GM19372 (cell line): ENCODE measurements around the gene MRPS10.

Experiments
- ATAC-seq: cut with Tn5 transposase; IDR thresholded peaks from one replicate; pipeline ENCODE4 v1.9.1; 2021; ENCODE audit warnings: mild to moderate bottlenecking, low read depth, moderate library complexity; ENCODE audit not compliant: unreplicated experiment

MRPS10 gene

GRCh38 chr6:42239736-42240375 is 22.2 kb upstream of the MRPS10 start:
- ATAC-seq: no peak

GRCh38 chr6:42239333-42239732 is 21.7 kb upstream of the MRPS10 start:
- ATAC-seq: no peak

- no peak for ATAC-seq
Observed at GRCh38 chr6:42237857-42238256, 20.2 kb upstream of the MRPS10 start.

- no peak for ATAC-seq
Observed at GRCh38 chr6:42236682-42237473, 19.2 kb upstream of the MRPS10 start.

GRCh38 chr6:42236030-42236429 is 18.4 kb upstream of the MRPS10 start:
- no peak for ATAC-seq

GRCh38 chr6:42232035-42232434 is 14.4 kb upstream of the MRPS10 start:
- no peak for ATAC-seq

- ATAC-seq: no peak
Observed at GRCh38 chr6:42230345-42231321, 13.0 kb upstream of the MRPS10 start.

- no peak for ATAC-seq
Observed at GRCh38 chr6:42229506-42230119, 12.0 kb upstream of the MRPS10 start.

- ATAC-seq: no peak
Observed at GRCh38 chr6:42228305-42228704, 10.6 kb upstream of the MRPS10 start.

GRCh38 chr6:42227173-42227850 is 9.7 kb upstream of the MRPS10 start:
- no peak for ATAC-seq

GRCh38 chr6:42226645-42227143 is 9.0 kb upstream of the MRPS10 start:
- no peak for ATAC-seq

- no peak for ATAC-seq
Observed at GRCh38 chr6:42226161-42226611, 8.5 kb upstream of the MRPS10 start.

- no peak for ATAC-seq
Observed at GRCh38 chr6:42225419-42225818, 7.8 kb upstream of the MRPS10 start.

- no peak for ATAC-seq
Observed at GRCh38 chr6:42225029-42225339, 7.3 kb upstream of the MRPS10 start.

GRCh38 chr6:42224222-42225028 is 6.8 kb upstream of the MRPS10 start:
- ATAC-seq: peak; percentile 70

GRCh38 chr6:42222448-42222847 is 4.8 kb upstream of the MRPS10 start:
- ATAC-seq: no peak

GRCh38 chr6:42221546-42221945 is 3.9 kb upstream of the MRPS10 start:
- no peak for ATAC-seq

GRCh38 chr6:42220807-42221206 is 3.1 kb upstream of the MRPS10 start:
- no peak for ATAC-seq

GRCh38 chr6:42217157-42217518 is 523 bp downstream of the MRPS10 start:
- no peak for ATAC-seq
